ENCODE data around the gene TMEM134.

The TMEM134 gene

GRCh38 chr11:67458266-67458665, 10.8 kb downstream of the TMEM134 start:
- DNase-seq (ENCODE audit: low spot score): no peak

DNA sequence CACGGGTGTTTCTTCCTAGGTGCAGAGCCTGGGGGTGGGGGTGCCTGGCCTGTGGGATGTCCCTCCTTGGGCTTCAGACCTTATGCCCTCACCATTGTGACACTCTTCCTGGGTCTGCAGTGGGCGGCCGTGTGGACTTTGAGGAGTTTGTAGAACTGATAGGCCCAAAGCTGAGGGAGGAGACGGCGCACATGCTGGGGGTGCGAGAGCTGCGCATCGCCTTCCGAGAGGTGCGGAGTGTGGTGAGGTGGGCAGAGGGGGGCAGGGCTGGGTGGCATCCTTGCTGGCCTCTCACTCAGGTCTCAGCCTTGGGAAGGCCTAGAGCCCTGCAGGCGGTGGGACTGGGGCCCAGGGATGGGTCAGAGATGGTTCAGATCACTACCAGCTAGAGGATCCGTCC, 11.6 kb downstream of the TMEM134 start:
- DNase-seq (ENCODE audit: low spot score): no peak

DNA sequence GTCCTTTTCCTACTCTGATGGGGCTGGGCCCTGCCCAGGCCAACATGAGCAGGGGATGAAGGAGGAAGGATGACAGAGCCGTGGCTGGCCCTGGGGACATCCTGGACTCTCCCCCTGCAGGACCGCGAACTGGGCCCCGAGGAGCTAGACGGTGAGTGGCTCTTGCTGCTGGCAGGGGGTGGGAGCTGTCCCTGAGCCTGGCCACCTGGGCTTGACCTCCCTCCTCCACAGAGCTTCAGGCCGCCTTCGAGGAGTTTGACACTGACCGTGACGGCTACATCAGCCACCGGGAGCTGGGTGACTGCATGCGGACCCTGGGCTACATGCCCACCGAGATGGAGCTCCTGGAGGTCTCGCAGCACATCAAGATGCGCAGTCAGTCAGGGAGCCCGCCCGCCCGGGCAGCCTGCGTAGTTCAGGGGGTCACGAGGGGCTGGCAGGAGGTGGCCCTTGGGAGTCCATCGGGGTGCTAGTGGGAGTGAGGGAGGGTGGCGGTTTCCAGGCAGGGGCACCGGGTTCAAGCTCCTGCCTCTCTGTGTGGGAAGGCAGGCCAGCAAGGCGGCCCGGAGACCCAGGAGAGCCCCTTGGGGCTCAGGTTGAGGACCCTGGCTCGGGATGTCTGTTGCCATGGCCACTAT, 12.9 kb downstream of the TMEM134 start:
- DNase-seq (ENCODE audit: low spot score): no peak

- no peak for DNase-seq (ENCODE audit: low spot score)
Measured at GRCh38 chr11:67455054-67455453, 14.0 kb downstream of the TMEM134 start, which contains the start of gene CABP4. TSS of gene CABP4 (plus strand) at chr11:67455354. CDS start at chr11:67455424, 70 bp downstream.

DNA sequence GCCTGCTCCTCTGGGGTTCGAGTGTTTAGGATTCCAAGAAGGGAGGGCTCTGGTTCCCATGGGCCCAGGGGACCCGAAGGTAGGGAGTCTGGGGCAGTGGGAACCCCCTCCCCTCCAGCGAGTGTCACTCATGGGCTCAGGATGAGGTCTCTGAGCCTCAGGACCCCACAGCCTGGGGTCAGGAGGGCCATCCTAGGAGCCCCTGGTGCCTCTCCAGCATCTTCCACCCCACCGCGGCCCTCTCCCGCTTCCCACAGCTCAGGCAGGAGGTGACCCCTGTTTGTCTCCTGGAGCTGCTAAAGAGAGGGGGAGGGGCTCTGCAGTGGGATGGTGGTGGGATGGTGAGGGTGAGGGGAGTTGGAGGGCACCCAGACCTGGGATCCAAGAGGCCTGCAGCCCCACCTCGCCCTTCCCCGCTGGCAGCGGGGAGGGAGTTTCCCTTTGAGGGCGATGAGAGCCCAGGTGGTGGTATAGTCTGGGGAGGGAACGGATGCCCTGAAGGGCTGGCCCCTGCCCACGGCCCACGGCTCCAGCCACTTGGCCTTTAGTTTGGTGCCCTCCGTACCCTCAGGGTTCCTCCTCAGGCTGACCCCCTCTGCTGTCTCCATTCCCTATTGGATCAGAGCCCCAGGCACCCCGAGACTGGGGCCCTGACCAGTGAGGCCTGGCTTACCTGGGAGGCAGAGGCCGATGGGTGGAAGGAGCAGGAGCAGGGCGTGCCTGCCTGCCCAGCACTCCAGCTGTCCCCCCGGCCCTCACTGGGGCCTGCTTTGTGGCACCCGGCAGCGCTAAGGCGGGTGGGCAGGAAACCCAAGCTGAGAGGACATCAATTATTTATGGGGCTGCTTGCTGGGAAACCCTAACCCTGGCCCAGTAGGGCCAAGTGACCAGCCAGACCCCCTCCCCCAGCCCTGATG, 15.0 kb downstream of the TMEM134 start:
- DNase-seq (ENCODE audit: low spot score): no peak

GRCh38 chr11:67452141-67452952, 16.7 kb downstream of the TMEM134 start, which contains the start of gene GPR152:
TSS of gene GPR152 (minus strand) at chr11:67452729. CDS start at chr11:67452724, 5 bp downstream.
- no peak for DNase-seq (ENCODE audit: low spot score)

- DNase-seq (ENCODE audit: low spot score): no peak
Measured at GRCh38 chr11:67451658-67451976, 17.4 kb downstream of the TMEM134 start.

DNA sequence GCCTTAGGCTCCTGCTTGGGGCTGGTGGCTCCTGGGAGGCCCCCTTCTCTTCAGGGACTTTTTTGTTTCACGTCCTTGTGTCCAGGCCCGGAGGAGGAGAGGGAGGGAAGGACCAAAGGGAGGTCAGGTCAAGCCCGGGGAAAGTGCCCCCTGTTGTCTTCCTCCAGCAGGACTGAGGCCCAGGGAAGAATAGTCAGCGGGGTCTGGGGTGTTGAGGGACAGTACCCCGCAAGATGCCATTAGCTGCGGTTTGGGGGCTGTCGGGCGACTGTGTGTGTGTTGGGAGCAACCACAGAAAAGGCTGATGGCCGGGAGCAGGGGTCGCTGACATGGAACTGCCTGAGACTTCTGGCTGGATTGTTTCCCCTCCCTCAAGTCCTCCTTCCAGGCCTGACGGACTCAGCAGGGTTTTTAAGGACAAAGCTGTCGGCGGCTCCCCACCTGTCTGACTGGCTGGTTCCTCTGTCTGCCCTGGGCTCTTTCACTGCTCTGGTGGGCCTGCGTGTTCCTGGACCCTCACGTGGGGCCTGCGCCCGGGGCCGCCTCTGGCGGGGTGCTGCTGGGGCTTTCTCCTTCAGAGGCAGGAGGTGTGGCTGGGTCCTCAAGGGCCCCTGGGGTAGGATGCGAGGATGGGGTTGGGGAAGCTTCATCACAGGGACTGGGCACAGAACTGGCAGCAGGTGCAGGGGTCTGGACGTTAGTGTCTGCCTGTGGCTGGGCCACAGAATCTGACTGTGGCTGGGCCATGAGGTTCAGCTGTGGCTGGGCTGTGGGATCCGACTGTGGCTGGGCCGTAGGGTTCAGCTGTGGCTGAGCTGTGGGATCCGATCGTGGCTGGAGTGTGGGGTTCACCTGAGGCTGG, 18.0 kb downstream of the TMEM134 start:
- DNase-seq (ENCODE audit: low spot score): no peak

- no peak for DNase-seq (ENCODE audit: low spot score)
Measured at GRCh38 chr11:67449116-67449844, 19.8 kb downstream of the TMEM134 start.

DNA sequence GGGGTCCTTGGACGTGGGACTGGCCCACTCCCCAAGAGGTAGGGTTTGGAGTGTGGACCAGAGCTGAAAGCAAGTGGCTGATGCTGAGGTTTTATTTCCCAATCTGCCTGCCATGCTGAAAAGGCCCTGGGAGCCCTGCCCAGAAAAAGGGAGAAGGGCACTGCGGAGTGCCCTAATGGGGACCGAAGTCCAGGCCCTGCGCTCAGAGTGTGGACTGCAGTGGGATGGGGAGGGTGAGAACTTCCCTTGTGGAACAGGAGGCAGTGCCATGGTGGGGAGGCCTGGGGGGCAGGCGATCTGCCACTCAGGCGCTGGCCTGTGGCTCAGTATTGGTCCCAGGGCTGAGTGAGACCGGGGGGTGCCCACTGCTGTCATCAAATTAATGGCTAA, 20.8 kb downstream of the TMEM134 start:
- DNase-seq (ENCODE audit: low spot score): no peak

DNA sequence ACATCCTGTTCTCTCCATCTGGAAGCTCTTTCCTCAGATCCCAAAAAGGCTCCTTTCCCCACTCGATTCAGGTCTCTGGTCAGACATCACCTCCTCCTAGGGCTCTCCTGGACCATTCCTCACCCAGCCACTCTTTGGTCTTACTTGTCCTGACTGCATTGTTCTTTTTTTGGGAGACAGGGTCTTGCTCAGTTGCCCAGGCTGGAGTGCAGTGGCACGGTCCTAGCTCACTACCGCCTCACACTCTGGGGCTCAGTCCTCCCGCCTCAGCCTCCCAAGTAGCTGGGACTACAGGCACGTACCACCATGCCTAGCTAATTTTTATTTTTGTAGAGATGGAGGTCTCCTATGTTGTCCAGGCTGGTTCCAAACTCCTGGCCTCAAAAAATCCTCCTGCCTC, 23.5 kb downstream of the TMEM134 start:
- DNase-seq (ENCODE audit: low spot score): no peak

- peak; percentile 37 for DNase-seq (ENCODE audit: low spot score)
Measured at GRCh38 chr11:67442504-67443404, 26.3 kb downstream of the TMEM134 start.

- DNase-seq (ENCODE audit: low spot score): no peak
Measured at GRCh38 chr11:67441731-67442351, 27.2 kb downstream of the TMEM134 start.

- DNase-seq (ENCODE audit: low spot score): no peak
Measured at GRCh38 chr11:67441098-67441563, 27.9 kb downstream of the TMEM134 start.

DNA sequence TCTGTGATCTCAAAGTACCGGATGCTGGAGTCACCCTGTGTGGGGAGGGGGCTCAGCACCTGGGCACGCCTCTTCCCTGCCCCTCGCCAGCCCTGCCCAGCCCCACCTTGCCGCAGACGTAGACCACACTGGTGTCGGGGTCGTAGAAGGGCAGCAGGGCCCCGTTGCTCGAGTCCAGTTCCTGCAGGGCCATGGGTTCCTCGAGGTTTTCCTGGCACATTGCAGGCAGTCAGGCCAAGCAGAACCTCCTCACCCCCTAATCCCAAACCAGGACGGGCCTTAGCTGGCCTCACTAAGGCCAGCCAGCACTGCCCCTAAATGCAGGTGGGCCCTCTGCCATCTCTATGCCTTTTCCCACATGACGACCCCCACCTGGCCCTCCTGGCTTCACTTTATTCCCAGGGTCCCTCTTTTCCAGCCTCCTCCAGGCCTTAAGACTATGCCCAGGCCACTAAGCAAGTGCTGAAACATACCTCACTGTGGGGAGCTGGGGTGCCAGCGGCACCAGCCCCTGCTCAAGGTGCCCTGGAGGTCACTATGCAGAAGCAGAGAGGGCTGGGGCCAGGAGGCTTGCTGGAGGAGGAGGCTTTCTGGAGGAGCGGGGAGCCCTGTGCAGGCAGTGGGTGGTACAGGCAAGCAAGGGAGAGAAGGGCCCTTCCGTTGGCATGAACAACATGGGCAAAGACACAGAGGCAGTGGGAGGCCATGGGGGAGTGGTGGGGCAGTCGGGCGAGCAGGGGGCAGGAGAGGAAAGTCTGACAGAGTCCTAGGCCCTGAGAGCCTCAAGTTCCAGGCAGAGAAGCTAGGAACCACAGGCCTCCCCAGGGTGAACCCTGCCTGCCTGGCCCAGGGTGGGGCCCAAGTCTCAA, 28.6 kb downstream of the TMEM134 start:
- no peak for DNase-seq (ENCODE audit: low spot score)

DNA sequence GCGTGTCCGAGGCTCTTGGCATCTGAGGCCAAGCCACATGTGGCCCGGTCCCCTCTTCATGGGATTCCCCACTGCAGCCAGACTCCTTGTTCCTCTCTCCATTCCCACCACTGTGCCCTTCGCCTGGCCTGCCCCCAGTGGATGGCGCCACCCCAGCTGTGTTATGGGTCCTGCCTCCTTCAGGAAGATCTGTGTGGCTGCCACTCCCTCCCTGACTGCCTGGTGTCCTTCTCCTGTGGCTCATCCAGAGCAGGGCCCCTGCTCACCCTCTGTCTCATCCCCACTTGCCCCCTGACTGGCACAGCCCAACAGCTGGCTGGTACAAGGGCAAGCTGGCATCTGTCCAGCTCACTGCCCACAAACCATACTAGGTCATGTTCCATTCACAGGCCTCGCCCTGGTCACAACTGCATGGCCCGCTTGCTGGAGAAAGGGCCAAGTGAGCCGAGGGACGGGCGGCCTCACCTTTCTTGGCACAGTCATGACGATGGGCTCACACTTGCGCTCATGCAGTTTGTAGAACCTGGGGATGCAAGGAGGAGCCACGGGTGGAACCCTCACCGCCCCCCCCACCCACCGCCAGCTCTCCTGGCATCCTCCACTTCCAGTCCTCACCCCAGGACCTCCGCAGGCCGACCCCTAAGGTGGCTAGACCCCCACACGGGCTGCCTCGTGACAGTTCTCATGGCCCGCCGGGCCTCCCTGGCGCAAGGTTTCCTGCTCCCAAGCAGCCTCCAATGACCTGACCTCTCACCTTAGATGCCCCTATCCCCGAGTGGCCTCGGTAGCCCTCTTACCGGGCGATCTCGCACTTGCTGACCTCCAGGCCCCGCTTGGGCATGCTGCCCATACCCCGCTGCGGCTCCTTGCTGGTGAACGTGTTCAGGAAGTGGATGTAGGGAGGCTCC, 29.5 kb downstream of the TMEM134 start:
- DNase-seq (ENCODE audit: low spot score): peak; percentile 59
